ENCODE results near the gene ALDH9A1. TPM values are rescaled to one million over a fixed set of nuclear protein-coding genes. Genes with fewer than 3 reads are reported as not detected.

The ALDH9A1 gene
- total and polyA plus RNA-seq, 10 of the 15 experiments (the other 5 are each of a cell fraction or from before 2014, with no cell fraction given): 25.7 to 106 (median 36.3) TPM

- H3K4me3 ChIP-seq: no peak overlapping the region
- FAIRE-seq (no peak), ATAC-seq (no peak), DNase-seq (ENCODE audit: low read depth, low spot score) (no peak)
- ChIA-PET RAD21 (ENCODE audit: unreplicated experiment) (no interaction called here), SMC1A (ENCODE audit: uncharacterized antibody, unreplicated experiment) (interaction anchor here (1.0 to 1.2 kb wide), 2 partner anchors 10 to 209 kb away, joined by 3 read pairs; no protein-coding TSS in a partner anchor), POLR2A (interaction anchor here (0.7 kb wide), 1 partner anchor 25 kb away, joined by 3 read pairs; no protein-coding TSS in a partner anchor), CTCF (interaction anchor here (1.5 to 1.6 kb wide), 2 partner anchors 17 to 103 kb away, joined by 3 to 5 read pairs; no protein-coding TSS in a partner anchor)
- no peak overlapping the region for H3K27ac ChIP-seq (ENCODE audit: control insufficient read depth, insufficient read depth)
- H3K9me3 ChIP-seq (replicated peaks; ENCODE audit: control insufficient read depth, insufficient read depth, low read length): no peaks in the 10 kb centered on the region
- no peak overlapping the region for H2AFZ ChIP-seq (ENCODE audit: control insufficient read depth, low read depth, low read length)
- H3K4me2 ChIP-seq (ENCODE audit: control insufficient read depth, insufficient read depth): no peak overlapping the region
- intact Hi-C loops (cut with micrococcal nuclease; ENCODE audit: unreplicated experiment): no loop called here
- H3K27me3 ChIP-seq (replicated peaks in 1 of 2; ENCODE audit: control insufficient read depth in 2 of 2, insufficient read depth in 2 of 2, low read length in 1 of 2): no peaks in the 10 kb centered on the region
- in situ Hi-C loops (cut with MboI): loop anchor here (25.0 kb wide), 1 partner anchor 784 kb away; no protein-coding TSS in a partner anchor
- no peak overlapping the region for H3K9ac ChIP-seq (ENCODE audit: control insufficient read depth, insufficient read depth, low read length)
- 17% methylated on average over 2 of the region's 2 CpGs for WGBS (ENCODE audit: insufficient coverage, insufficient replicate concordance, low lambda C conversion rate, missing lambda C conversion rate)
- no peaks in the 10 kb centered on the region for H4K20me1 ChIP-seq (ENCODE audit: control insufficient read depth, insufficient read depth)
- no TSS peak for BruUV-seq (replicated peaks)
- H3K36me3 ChIP-seq (ENCODE audit: control insufficient read depth in 2 of 2, insufficient read depth in 2 of 2, low read length in 1 of 2): no peaks in the 10 kb centered on the region
- no peaks in the 10 kb centered on the region; the same call in 1 of the 2 replicates for H3K4me1 ChIP-seq (ENCODE audit: control insufficient read depth, insufficient read depth, low read length)
- no peaks in the 10 kb centered on the region; the same call in 1 of the 2 replicates for H3K79me2 ChIP-seq (ENCODE audit: control insufficient read depth, insufficient read depth, low read length)
- TF ChIP-seq ATF2 (IDR thresholded peaks at IDR 0.05; ENCODE audit: low read length) (no peak), IKZF1 (conservative IDR thresholded peaks at IDR 0.05) (no peak), RBBP5 (conservative IDR thresholded peaks at IDR 0.05) (no peak), ZBTB33 (IDR thresholded peaks at IDR 0.05) (no peak), TAF1 (IDR thresholded peaks at IDR 0.05; ENCODE audit: borderline replicate concordance, low read depth, low read length) (no peak), ASH2L (IDR thresholded peaks at IDR 0.05; ENCODE audit: borderline replicate concordance, low read depth) (no peak), STAT1 (conservative IDR thresholded peaks at IDR 0.05) (no peak)
- TF ChIP-seq, protein P1, sequence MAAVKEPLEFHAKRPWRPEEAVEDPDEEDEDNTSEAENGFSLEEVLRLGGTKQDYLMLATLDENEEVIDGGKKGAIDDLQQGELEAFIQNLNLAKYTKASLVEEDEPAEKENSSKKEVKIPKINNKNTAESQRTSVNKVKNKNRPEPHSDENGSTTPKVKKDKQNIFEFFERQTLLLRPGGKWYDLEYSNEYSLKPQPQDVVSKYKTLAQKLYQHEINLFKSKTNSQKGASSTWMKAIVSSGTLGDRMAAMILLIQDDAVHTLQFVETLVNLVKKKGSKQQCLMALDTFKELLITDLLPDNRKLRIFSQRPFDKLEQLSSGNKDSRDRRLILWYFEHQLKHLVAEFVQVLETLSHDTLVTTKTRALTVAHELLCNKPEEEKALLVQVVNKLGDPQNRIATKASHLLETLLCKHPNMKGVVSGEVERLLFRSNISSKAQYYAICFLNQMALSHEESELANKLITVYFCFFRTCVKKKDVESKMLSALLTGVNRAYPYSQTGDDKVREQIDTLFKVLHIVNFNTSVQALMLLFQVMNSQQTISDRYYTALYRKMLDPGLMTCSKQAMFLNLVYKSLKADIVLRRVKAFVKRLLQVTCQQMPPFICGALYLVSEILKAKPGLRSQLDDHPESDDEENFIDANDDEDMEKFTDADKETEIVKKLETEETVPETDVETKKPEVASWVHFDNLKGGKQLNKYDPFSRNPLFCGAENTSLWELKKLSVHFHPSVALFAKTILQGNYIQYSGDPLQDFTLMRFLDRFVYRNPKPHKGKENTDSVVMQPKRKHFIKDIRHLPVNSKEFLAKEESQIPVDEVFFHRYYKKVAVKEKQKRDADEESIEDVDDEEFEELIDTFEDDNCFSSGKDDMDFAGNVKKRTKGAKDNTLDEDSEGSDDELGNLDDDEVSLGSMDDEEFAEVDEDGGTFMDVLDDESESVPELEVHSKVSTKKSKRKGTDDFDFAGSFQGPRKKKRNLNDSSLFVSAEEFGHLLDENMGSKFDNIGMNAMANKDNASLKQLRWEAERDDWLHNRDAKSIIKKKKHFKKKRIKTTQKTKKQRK (IDR thresholded peaks at IDR 0.05; ENCODE audit: low read depth, low read length): no peak
- TF ChIP-seq, protein P2, sequence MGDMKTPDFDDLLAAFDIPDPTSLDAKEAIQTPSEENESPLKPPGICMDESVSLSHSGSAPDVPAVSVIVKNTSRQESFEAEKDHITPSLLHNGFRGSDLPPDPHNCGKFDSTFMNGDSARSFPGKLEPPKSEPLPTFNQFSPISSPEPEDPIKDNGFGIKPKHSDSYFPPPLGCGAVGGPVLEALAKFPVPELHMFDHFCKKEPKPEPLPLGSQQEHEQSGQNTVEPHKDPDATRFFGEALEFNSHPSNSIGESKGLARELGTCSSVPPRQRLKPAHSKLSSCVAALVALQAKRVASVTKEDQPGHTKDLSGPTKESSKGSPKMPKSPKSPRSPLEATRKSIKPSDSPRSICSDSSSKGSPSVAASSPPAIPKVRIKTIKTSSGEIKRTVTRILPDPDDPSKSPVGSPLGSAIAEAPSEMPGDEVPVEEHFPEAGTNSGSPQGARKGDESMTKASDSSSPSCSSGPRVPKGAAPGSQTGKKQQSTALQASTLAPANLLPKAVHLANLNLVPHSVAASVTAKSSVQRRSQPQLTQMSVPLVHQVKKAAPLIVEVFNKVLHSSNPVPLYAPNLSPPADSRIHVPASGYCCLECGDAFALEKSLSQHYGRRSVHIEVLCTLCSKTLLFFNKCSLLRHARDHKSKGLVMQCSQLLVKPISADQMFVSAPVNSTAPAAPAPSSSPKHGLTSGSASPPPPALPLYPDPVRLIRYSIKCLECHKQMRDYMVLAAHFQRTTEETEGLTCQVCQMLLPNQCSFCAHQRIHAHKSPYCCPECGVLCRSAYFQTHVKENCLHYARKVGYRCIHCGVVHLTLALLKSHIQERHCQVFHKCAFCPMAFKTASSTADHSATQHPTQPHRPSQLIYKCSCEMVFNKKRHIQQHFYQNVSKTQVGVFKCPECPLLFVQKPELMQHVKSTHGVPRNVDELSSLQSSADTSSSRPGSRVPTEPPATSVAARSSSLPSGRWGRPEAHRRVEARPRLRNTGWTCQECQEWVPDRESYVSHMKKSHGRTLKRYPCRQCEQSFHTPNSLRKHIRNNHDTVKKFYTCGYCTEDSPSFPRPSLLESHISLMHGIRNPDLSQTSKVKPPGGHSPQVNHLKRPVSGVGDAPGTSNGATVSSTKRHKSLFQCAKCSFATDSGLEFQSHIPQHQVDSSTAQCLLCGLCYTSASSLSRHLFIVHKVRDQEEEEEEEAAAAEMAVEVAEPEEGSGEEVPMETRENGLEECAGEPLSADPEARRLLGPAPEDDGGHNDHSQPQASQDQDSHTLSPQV (IDR thresholded peaks at IDR 0.05): no peak
Measured at GRCh38 chr1:165703648-165704047, 5.3 kb upstream of the ALDH9A1 start.

Data from GM12878 (cell line).